GM10847 (cell line): ENCODE measurements around the gene CAPN2.

Experiments used
- POLR2A ChIP-seq: IDR thresholded peaks from 2 replicates; pipeline ENCODE4 v1.6.1; 2011; ENCODE audit not compliant: insufficient read length; ENCODE audit errors: extremely low read depth

Gene CAPN2

DNA sequence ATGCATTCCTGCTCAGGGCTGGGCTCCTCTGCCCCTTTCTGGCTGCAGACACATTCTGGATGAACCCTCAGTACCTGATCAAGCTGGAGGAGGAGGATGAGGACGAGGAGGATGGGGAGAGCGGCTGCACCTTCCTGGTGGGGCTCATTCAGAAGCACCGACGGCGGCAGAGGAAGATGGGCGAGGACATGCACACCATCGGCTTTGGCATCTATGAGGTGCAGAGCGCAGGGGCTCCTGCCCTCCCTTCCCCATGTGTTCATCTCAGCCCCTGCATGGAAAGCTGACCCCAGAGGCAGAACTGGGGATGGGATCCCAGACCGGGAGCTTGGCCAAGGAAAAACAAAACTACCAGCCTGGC, 43.1 kb downstream of the CAPN2 start:
- TF ChIP-seq POLR2A: no peak

DNA sequence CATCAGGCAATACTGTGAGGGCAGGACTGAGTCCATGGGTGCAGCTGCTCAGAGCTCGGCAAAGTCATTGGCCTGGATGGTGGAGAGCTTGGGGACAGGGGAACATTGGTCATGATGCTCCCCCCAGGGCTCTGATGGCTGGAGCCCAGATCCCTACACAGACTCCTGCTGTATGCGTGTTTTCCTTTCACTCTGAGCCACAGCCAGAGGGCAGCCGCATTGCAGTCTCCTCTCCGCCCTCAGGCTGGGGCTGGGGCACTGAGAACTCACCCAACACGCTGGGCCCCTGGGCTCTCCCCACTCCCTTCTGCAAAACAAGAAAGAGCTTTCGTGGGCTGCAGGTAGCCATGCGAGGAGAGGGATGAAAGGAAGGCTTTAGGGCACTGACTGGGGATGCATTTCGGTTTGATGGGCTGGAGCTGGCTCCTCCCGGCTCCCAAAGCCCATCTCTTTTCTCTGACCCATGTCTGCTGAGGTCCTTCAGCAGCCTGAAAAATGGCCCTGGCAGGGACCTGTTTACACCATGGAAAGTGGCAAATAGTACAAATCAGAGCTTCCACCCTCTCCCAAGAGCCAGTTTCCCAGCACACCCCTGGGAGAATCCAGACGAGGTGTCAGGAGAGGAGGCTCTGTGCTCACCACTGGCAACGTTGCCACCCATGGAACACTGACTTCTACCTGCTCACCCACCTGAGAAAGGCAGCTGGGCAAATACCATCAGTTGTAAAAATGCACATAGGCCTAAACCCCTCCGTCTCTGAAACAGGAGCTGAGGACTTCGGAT, 43.8 kb downstream of the CAPN2 start:
- TF ChIP-seq POLR2A: no peak

DNA sequence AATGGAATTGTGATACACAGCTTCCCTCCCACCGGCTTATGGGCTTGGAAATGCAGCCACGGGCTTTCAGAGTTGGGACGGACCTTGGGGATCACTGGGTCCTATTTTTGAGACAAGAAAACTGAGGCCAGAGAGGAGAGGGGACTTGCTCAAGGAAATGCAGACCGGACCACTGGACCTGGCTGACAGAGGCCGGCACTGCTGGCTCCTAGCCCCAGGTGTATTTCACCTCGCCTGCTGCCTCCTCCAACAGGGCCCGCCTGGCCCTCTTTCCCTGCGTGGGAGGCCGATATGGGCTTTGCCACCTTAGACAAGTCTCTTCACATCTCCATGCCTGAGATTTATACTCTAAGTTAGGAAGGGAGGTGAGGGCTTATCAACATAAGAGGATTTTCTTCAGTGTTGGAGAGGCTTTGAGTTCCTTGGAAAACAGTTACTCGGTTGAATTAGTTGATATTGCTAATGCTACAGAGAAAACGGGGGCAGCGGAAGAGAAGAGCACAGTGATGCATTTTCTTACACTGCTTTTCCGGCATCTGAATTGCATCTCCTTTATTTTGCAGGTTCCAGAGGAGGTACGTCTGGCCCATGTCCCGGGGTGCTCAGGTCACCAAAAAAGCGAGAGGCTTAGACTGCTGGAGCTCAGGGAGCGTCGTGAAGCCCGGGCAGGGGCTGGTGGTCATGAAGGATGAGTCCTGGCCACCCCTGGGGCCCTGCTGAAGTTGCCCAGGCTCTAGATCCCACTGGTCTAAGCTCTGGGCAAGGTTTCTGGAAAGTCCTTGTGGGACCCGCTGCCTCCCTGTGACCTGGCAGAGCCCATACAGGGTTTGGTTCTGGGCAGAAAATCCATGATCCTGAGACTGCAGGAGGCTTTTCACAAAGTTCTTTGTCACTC, 44.7 kb downstream of the CAPN2 start:
- TF ChIP-seq POLR2A: no peak

DNA sequence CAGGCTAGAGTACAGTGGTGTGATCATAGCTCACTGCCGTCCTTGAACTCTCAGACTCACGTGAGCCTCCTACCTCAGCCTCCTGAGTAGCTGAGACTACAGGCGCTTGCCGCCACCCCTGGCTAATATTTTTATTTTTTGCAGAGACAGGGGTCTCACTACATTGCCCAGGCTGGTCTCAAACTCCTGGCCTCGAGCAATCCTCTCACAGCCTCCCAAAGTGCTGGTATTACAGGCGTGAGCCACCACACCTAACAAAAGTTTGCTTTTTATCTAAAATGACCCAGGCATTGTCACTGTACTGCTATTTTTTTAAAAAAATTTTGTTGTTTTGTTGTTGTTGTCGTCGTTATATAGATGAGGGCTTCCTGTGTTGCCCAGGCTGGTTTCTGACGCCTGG, 46.4 kb downstream of the CAPN2 start:
- no peak for TF ChIP-seq POLR2A

DNA sequence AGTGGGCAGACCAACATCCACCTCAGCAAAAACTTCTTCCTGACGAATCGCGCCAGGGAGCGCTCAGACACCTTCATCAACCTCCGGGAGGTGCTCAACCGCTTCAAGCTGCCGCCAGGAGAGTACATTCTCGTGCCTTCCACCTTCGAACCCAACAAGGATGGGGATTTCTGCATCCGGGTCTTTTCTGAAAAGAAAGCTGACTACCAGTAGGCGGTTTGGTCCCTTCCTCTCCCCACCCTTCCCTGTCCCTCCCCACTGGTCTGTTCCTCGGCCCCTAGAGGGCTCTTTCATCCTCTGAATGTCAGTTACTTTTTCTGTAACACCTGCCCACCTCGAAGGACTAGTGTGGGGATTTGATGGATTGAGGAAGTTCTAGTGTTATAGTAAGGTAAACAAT, 46.9 kb downstream of the CAPN2 start:
- TF ChIP-seq POLR2A: no peak

DNA sequence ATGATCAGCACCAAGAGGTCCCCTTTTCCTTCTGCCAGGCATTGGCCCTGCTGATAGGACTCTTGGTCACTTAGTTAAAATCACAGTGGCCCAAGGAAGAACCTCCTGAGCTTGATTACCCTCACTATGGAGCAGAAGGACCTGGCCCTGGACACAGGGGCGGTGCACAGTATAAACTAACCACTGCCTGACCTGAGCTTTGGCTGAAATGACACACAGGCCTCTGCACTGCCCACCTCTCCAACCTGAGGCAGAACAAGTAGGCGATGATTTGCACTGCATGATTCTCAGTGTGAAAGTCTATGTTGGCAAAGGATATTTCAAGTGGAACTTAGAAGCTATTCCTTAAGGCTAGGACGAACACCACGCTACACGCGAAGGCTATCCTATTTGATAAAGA, 48.5 kb downstream of the CAPN2 start:
- no peak for TF ChIP-seq POLR2A

DNA sequence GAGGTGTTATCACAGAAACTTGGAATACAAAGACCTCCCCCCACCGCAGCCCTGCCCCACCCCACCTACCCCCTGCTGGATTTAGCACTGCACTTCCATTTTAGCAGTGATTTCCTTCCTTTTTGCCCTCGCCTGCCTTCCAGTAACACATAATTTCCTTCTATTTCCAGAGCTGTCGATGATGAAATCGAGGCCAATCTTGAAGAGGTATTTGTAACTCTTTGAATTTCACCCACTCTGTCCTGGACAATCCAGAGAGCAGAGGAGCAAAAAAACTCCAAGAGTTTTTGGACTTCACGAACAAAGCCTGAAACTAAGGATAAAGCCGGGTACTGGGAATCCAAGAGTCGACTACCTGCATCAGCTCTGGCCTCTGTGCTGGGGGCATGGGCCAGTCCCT, 49.1 kb downstream of the CAPN2 start:
- no peak for TF ChIP-seq POLR2A

DNA sequence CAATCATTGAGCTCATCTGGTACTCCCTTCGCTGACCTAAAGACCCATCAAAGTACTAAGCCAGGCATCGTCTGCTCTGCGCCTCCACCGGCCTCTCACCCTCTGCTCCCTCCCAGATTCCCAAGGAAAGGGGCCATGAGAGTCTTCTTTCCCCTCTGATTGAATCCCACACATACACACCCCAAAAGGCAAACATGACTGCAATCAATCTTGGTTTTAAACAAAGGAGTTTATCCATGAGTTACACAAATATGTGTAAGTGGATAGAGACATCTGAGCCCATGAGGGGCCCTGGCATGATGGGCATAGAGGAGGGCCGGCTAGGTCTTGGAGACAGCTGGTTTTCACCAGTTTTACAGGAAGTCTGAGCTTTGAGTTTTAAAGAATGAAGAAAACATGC, 50.9 kb downstream of the CAPN2 start:
- no peak for TF ChIP-seq POLR2A

DNA sequence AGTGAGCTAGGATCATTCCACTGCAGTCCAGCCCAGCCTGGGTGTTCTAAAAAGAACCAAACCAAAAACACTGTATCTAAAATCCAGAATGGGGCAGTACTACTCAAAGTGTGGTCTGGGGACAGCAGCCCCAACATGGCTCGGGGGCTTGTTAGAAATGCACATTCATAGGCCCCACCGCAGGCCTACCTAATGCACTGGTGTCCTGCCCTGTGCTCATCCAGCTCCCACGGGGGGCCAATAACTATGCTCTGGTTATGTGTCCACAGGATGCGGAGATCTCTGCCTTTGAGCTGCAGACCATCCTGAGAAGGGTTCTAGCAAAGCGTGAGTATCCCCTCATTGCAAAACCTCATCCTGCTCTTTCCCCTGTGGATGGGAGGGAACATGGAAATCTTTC, 51.5 kb downstream of the CAPN2 start:
- TF ChIP-seq POLR2A: no peak

DNA sequence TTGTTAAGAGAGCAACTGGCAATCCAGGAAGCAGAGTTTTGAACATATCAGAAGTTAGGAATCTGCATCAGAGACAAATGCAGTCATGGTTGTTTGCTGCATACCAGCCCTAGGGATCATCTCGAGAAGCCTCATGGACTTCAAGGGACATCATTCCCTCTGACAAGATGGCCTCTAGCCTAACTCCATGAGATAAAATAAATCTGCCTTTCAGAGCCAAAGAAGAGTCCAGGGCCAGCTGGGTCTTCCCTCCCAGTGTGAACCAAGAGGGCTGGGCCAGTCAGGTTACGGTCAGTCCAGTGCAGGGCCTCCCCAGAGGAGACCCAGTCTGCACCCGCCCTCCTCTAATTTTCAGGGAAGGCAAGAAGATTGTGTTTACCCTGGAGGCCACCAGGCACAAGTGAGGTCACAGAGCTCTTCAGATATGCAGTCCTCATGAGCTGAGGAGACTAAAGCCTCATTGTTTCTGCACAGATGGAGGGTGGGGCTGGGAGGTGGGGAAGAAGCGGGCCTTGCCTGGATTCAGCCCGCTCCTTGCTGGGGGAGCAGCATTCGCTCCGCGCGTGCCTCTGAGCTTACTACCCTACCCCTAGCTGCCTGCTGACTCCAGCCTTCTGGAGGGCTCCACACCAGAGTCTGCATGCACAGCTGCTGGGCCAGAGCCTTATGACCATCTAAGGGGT, 52.8 kb downstream of the CAPN2 start:
- TF ChIP-seq POLR2A: no peak

DNA sequence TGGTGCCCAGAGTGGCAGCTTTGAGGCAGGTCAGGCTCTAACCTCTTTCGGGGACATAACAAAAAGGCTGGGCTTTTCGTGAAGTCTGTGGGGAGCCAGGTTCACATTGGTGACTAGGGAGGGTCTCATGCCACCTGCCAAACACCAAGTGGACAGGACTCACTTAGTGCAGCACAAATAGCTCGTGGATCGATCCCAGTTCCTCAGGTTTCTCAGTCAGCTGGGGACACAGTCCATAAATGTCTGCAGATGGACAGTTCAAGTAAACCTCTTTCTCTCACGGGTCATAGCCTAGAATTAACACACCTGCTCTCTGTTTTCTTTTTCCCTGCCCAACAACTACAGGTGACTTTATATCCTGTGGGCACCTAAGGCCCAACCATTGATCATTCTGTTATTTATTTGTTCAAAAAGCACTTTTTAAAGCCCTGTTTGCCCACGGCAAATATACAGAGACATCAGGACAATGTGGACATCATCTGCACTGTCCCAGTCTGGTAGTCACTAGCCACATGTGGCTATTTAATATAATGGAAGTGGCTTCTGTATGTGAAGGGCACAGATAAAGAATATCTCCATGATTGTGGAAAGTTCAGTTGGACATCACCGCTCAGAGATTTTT, 53.5 kb downstream of the CAPN2 start:
- TF ChIP-seq POLR2A: no peak

DNA sequence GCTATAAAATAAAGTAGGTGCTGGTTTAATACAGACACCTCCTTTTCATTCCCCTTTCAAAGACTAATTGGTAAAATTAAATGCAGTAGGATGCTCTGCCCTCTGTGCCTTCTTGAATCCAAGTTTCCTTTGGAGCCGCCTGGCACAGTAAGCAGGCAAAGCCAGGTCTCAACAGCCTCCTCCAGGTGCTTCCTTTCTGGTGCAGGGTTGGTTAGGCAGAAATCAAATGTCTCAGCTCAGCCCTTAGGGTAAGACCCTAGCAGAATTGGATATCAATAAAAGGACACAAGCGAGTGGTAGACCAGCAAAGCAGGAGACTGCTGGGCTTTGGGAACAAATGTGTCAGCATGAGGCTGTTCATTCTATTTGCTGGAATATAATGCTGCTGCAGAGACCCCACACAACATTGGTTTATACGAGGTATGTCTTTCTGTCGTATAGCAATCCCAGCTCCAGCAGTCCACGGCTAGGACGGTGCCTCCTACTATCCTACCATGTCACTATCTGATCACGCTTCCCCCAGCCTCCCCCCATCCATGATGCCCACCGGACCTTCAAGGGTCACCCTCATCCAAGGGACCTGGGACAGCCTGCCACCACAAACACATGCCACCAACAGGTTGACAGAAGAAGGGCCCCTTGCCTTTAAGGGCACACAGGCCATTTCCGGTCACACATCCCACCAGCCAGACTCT, 58.4 kb downstream of the CAPN2 start:
- TF ChIP-seq POLR2A: no peak

DNA sequence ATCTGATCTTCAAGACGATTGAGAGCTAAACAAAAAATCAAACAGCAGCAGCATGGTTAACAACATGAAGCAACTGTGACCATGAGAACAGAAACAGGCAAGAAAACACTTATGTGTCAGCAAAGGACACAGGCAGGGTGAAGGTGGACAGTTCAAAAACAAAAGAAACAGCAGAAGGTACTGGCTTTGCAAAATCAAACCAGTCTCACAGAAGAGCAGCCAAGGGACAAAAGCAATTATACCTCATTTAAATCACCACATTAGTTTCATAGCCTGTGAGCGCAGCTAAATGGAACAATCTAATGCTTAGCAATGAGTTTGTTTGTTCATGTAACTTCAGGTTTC, 59.1 kb downstream of the CAPN2 start:
- TF ChIP-seq POLR2A: no peak

DNA sequence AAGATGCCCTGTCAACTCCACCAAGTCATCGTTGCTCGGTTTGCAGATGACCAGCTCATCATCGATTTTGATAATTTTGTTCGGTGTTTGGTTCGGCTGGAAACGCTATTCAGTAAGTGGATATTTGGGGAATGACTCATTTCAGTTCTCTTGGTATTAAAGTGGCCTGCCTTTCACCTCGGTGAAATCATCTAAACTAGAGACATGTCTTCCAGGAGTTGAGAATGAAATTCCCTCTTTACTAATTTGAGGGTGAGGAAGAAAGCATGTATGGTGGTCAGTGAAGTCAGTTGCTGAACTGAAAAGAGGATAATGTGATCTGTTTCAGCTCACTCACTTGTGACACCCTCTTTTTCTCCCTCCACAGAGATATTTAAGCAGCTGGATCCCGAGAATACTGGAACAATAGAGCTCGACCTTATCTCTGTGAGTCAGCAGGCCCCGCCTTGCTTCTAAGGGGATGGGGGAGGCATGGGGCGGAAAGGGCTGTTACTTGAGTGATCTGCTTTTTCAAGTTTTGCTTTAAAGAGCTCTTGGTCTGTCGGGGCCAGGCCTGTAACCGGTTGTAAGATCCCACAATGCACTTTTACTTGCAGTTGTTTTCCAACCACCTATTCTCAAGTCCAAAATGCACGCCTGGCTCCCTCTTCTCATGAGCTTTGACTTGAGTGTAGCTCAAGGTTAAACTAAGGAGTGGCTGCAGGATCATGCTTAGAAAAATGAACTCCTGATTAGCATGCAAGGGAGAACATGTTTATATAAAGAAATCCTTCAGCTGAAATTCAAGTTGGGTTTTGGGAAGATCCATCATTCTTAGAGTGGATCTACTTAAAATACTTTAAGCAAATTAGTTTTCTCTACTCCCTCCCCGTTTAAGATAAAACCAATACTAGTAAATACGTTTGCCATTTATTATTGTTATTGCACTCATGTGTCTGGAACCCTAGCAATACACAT, 59.8 kb downstream of the CAPN2 start:
- TF ChIP-seq POLR2A: no peak
